ENCODE results near the gene SCGB1D2.

SCGB1D2 gene

GRCh38 chr11:62260261-62260953, 18.4 kb downstream of the SCGB1D2 start:
- DNase-seq, result no peak

GRCh38 chr11:62264004-62264403, 22.0 kb downstream of the SCGB1D2 start:
- DNase-seq, result no peak

- no peak for DNase-seq
These were observed 24.5 kb downstream of the SCGB1D2 start for GRCh38 chr11:62266558-62266957.

GRCh38 chr11:62267050-62267449, 25.0 kb downstream of the SCGB1D2 start:
- no peak for DNase-seq

DNA sequence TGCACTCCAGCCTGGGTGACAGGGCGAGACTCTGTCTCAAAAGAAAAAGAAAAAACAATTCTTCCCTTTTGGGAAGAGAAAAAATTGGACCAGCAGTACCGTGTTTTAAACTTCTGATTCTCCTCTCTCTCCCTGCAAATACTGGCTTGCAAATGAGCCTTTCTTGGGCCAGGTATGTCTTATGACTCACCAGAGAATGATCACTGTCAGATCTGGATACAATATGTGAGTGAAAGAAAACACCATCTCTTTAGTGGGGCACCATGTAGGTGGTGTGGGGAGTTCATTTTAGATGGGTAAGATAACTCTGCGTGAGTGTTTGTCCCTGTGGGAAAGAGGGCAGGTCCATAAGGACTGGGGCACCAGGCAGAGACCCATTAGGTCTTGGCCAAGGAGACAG, 25.5 kb downstream of the SCGB1D2 start:
- no peak for DNase-seq

GRCh38 chr11:62269654-62270278, 27.7 kb downstream of the SCGB1D2 start, which contains the start of gene SCGB2A2:
Gene SCGB2A2 (plus strand): TSS chr11:62270158. CDS start chr11:62270217, 59 bp downstream.
- no peak for DNase-seq

- no peak for DNase-seq
These were observed 31.2 kb downstream of the SCGB1D2 start for GRCh38 chr11:62273284-62273683.

DNA sequence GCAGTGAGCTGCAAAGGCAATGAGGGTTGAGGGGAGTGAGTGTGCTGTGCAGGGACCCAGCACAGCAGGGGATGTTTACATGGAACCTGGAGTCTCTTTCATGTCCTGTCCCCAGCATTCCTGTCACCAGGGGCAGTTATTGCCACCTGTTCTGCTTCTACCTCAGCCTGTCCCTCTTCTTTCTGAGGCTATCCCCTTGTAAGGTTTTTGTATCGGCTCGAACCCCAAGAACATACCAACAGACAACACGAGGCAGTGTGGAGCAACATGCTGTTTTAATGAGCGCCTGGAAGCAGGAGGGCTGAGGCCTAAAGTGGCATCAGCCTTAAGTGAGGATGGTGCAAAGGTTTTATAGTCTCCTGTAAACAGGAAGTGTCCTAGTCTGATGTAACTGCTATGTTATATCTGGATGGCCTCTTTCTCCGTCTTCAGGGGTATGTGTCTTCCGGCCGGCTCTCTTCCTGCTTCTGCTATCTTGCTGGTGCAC, 31.8 kb downstream of the SCGB1D2 start:
- no peak for DNase-seq

GRCh38 chr11:62280452-62280851, 38.4 kb downstream of the SCGB1D2 start:
- no peak for DNase-seq

All from fibroblast of skin of scalp (primary cell).